ENCODE measurements around the gene NUDT16L1.

DNA sequence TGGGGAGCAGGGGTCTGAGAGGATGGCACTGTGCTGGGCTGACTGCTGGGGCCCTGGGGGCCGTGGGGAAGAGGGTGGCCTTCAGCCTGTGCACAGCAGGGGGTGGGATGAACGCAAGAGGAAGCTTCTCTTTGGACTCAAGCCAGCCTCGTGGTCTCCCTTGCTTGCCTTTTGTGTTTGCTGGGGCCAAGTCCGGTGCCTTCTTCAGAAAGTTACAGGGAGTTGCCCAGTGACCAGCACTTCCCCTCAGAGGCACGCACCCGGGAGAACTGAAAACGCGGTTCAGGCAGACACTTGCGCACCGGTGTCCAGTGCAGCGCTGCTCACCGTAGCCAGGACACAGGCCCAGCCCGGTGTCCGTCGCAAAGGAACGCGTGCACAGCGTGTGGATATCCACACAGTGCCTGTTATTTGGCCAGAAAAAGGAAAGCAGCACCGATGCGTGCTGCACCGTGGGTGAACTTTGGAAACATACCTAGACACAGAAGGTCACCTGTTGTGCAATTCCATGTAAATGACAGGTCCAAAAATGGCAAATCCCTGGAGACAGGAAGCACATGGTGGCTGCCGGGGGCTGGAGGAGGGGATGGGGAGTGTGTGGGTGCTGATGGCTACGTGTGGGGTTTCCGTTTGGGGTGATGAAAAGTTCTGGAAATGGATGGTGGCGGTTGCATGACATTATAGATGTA is 29.4 kb upstream of the NUDT16L1 start:
- TF ChIP-seq, protein P1, sequence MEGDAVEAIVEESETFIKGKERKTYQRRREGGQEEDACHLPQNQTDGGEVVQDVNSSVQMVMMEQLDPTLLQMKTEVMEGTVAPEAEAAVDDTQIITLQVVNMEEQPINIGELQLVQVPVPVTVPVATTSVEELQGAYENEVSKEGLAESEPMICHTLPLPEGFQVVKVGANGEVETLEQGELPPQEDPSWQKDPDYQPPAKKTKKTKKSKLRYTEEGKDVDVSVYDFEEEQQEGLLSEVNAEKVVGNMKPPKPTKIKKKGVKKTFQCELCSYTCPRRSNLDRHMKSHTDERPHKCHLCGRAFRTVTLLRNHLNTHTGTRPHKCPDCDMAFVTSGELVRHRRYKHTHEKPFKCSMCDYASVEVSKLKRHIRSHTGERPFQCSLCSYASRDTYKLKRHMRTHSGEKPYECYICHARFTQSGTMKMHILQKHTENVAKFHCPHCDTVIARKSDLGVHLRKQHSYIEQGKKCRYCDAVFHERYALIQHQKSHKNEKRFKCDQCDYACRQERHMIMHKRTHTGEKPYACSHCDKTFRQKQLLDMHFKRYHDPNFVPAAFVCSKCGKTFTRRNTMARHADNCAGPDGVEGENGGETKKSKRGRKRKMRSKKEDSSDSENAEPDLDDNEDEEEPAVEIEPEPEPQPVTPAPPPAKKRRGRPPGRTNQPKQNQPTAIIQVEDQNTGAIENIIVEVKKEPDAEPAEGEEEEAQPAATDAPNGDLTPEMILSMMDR (IDR thresholded peaks at IDR 0.05) = no peak
- no peak for TF ChIP-seq POLR2A (IDR thresholded peaks at IDR 0.05)

Measured in testis (tissue), 2 donors.